ENCODE data around the gene MBD4. TPM values are rescaled to one million over a fixed set of nuclear protein-coding genes. Genes with fewer than 3 reads are reported as not detected.

The MBD4 gene
- total RNA-seq, 1 donor from 2014 or later, result 22.8 TPM

- Mint-ChIP-seq H3K4me1 (ENCODE audit: low read depth, unreplicated experiment) (peaks cover 4% of the 10 kb centered on the region), H3K4me3 (ENCODE audit: unreplicated experiment) (no peak overlapping the region), H3K27me3 (ENCODE audit: low read depth, unreplicated experiment) (peaks cover 2% of the 10 kb centered on the region), H3K9me3 (ENCODE audit: unreplicated experiment) (no peaks in the 10 kb centered on the region), H3K27ac (ENCODE audit: unreplicated experiment) (no peak overlapping the region), H3K36me3 (ENCODE audit: low read depth, unreplicated experiment) (peaks cover 5% of the 10 kb centered on the region)
- no peak overlapping the region for H2AFZ ChIP-seq (ENCODE audit: low read depth, low read length)
- no peaks in the 10 kb centered on the region for H3K27me3 ChIP-seq (ENCODE audit: insufficient read depth, low read length)
- no peak overlapping the region for H3K4me2 ChIP-seq (ENCODE audit: low read length)
- H3K4me3 ChIP-seq (ENCODE audit: insufficient read depth, low read depth, low read length), result no peak overlapping the region
- H3K79me2 ChIP-seq (ENCODE audit: insufficient read depth, low read length), result peaks cover 8% of the 10 kb centered on the region
- H3K9me3 ChIP-seq (ENCODE audit: insufficient read depth, low read depth, low read length), result no peaks in the 10 kb centered on the region
- no peak for FAIRE-seq
- H3K27ac ChIP-seq (ENCODE audit: low read depth, low read length), result no peak overlapping the region
- DNase-seq (ENCODE audit: low read depth), result no peak
- H4K20me1 ChIP-seq (ENCODE audit: insufficient read depth, low read length), result peaks cover 4% of the 10 kb centered on the region
- TF ChIP-seq CTCF (IDR thresholded peaks at IDR 0.05; ENCODE audit: insufficient read depth, low read depth, low read length) (no peak), EZH2 (IDR thresholded peaks at IDR 0.05; ENCODE audit: insufficient read depth, low read length) (no peak)
- peaks cover 14% of the 10 kb centered on the region for H3K4me1 ChIP-seq (ENCODE audit: insufficient read depth, low read length)
- H3K9ac ChIP-seq (ENCODE audit: low read length), result no peak overlapping the region
- peaks cover 44% of the 10 kb centered on the region for H3K36me3 ChIP-seq (ENCODE audit: insufficient read depth, low read length)
Measured at GRCh38 chr3:129432671-129433070, 7.1 kb downstream of the MBD4 start.

- Histone ChIP-seq H4K20me1 (ENCODE audit: insufficient read depth, low read length) (peaks cover 4% of the 10 kb centered on the region), H3K79me2 (ENCODE audit: insufficient read depth, low read length) (peaks cover 4% of the 10 kb centered on the region), H3K36me3 (ENCODE audit: insufficient read depth, low read length) (peaks cover 38% of the 10 kb centered on the region), H2AFZ (ENCODE audit: low read depth, low read length) (no peak overlapping the region), H3K27me3 (ENCODE audit: insufficient read depth, low read length) (no peaks in the 10 kb centered on the region), H3K27ac (ENCODE audit: low read depth, low read length) (no peak overlapping the region), H3K4me1 (ENCODE audit: insufficient read depth, low read length) (peaks cover 14% of the 10 kb centered on the region), H3K4me3 (ENCODE audit: insufficient read depth, low read depth, low read length) (no peak overlapping the region), H3K4me2 (ENCODE audit: low read length) (no peak overlapping the region), H3K9me3 (ENCODE audit: insufficient read depth, low read depth, low read length) (no peaks in the 10 kb centered on the region), H3K9ac (ENCODE audit: low read length) (no peak overlapping the region)
- FAIRE-seq (no peak), DNase-seq (ENCODE audit: low read depth) (no peak)
- peaks cover 4% of the 10 kb centered on the region for H3K4me1 Mint-ChIP-seq (ENCODE audit: low read depth, unreplicated experiment)
- H3K36me3 Mint-ChIP-seq (ENCODE audit: low read depth, unreplicated experiment), result peaks cover 5% of the 10 kb centered on the region
- no peaks in the 10 kb centered on the region for H3K9me3 Mint-ChIP-seq (ENCODE audit: unreplicated experiment)
- H3K27me3 Mint-ChIP-seq (ENCODE audit: low read depth, unreplicated experiment), result peaks cover 2% of the 10 kb centered on the region
- H3K4me3 Mint-ChIP-seq (ENCODE audit: unreplicated experiment), result no peak overlapping the region
- no peak overlapping the region for H3K27ac Mint-ChIP-seq (ENCODE audit: unreplicated experiment)
- TF ChIP-seq EZH2 (IDR thresholded peaks at IDR 0.05; ENCODE audit: insufficient read depth, low read length) (no peak), CTCF (IDR thresholded peaks at IDR 0.05; ENCODE audit: insufficient read depth, low read depth, low read length) (no peak)
Measured at GRCh38 chr3:129432036-129432435, 7.7 kb downstream of the MBD4 start.

- Mint-ChIP-seq H3K36me3 (ENCODE audit: low read depth, unreplicated experiment) (peaks cover 4% of the 10 kb centered on the region), H3K27ac (ENCODE audit: unreplicated experiment) (no peak overlapping the region), H3K27me3 (ENCODE audit: low read depth, unreplicated experiment) (peaks cover 2% of the 10 kb centered on the region), H3K4me3 (ENCODE audit: unreplicated experiment) (no peak overlapping the region), H3K9me3 (ENCODE audit: unreplicated experiment) (no peaks in the 10 kb centered on the region), H3K4me1 (ENCODE audit: low read depth, unreplicated experiment) (peaks cover 6% of the 10 kb centered on the region)
- H3K27me3 ChIP-seq (ENCODE audit: insufficient read depth, low read length), result peaks cover 6% of the 10 kb centered on the region
- no peak overlapping the region for H3K9ac ChIP-seq (ENCODE audit: low read length)
- H3K4me1 ChIP-seq (ENCODE audit: insufficient read depth, low read length), result peaks cover 14% of the 10 kb centered on the region
- no peak for TF ChIP-seq EZH2 (IDR thresholded peaks at IDR 0.05; ENCODE audit: insufficient read depth, low read length)
- no peak for TF ChIP-seq CTCF (IDR thresholded peaks at IDR 0.05; ENCODE audit: insufficient read depth, low read depth, low read length)
- H3K4me2 ChIP-seq (ENCODE audit: low read length), result no peak overlapping the region
- no peak overlapping the region for H3K27ac ChIP-seq (ENCODE audit: low read depth, low read length)
- no peaks in the 10 kb centered on the region for H4K20me1 ChIP-seq (ENCODE audit: insufficient read depth, low read length)
- no peaks in the 10 kb centered on the region for H3K79me2 ChIP-seq (ENCODE audit: insufficient read depth, low read length)
- H3K36me3 ChIP-seq (ENCODE audit: insufficient read depth, low read length), result peaks cover 25% of the 10 kb centered on the region
- FAIRE-seq (no peak), DNase-seq (ENCODE audit: low read depth) (no peak)
- H2AFZ ChIP-seq (ENCODE audit: low read depth, low read length), result no peak overlapping the region
- no peaks in the 10 kb centered on the region for H3K9me3 ChIP-seq (ENCODE audit: insufficient read depth, low read depth, low read length)
- H3K4me3 ChIP-seq (ENCODE audit: insufficient read depth, low read depth, low read length), result no peak overlapping the region
Measured at GRCh38 chr3:129429602-129430001, 10.1 kb downstream of the MBD4 start.

Data from astrocyte (in vitro differentiated cells and primary cell).